CD4-positive, alpha-beta T cell treated with Interleukin-4 for 4 hours (primary cell): ENCODE results near the gene TNNT1.
A peak's percentile ranks its signal among the peaks of the same experiment; 100 is the strongest.
"Not testable (repeated sequence)": the region's sequence is repeated elsewhere in the genome, so short reads cannot be mapped to it uniquely, and the experiment has no call there.

ENCODE experiments used
- DNase-seq: peaks from one replicate; pipeline ENCODE4 v3.0.0-alpha.2; 2020

The TNNT1 gene

GRCh38 chr19:55166530-55167268, 17.7 kb upstream of the TNNT1 start, which contains the start of gene DNAAF3:
DNAAF3 (minus strand) TSS chr19:55166613; CDS start chr19:55166413, 200 bp downstream.
- peak; percentile 74 for DNase-seq

GRCh38 chr19:55165952-55166529, 17.0 kb upstream of the TNNT1 start:
- peak; percentile 27 for DNase-seq

GRCh38 chr19:55161571-55162322, 12.7 kb upstream of the TNNT1 start:
- no peak for DNase-seq

DNA sequence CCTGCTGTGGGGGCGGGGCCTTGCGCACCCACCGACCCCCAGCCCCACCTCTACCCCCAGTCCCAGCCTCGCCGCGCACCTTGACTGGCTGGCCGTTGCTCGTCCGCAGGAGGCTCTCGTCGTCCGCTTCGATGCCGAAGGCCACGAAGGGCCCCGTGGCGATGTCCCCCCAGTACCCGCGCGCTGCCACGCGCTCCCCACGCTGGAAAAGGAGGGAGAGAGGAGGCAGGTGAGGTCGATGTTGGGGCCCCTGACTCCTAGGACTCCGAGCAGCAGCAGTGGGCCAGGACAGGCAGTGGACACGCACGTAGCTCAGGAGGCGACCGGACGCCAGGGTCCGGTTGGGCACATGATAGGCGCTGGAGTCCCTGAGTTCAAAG, 12.0 kb upstream of the TNNT1 start:
- DNase-seq: no peak

DNA sequence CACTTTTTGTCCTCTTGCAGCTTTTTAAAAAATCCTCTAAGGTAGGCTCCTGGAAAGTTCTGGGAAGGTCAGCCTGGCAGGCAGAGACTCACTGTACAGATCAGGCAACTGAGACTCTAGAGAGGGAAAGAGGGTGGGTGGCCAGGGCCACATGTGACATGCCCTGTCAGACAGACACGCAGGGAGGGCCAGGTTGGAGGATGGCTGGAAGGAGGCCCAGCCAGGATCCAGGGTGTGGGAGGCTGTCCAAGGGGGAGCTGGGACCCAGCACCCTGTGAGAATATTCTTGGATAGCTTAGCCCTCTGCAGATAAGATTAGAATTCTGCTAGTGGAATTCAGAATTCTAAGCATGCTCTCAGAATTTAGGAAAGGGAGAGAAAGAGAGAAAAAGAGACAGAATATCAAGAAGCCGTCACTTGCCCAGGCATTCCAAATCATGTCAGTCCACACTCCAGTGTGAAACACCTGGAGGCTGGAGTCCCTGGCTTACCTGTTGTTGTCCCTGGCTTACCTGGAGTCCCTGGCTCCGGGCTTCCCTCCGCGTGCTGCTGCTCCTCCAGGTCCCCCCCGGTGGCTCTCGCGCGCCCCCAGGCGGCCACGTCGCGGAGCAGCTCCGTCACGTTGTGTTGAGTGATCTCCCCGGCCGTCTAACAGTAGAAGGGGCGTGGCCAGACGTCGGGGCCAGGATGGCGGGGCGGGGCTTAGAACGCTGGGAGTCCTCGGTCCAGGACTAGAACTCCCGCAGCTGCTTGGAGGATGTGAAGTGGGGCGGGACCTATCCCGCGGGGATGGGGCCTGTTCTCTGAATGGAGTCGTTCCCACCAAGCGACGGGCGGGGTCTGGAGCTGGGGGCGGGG, 11.4 kb upstream of the TNNT1 start:
- peak; percentile 78 for DNase-seq

DNA sequence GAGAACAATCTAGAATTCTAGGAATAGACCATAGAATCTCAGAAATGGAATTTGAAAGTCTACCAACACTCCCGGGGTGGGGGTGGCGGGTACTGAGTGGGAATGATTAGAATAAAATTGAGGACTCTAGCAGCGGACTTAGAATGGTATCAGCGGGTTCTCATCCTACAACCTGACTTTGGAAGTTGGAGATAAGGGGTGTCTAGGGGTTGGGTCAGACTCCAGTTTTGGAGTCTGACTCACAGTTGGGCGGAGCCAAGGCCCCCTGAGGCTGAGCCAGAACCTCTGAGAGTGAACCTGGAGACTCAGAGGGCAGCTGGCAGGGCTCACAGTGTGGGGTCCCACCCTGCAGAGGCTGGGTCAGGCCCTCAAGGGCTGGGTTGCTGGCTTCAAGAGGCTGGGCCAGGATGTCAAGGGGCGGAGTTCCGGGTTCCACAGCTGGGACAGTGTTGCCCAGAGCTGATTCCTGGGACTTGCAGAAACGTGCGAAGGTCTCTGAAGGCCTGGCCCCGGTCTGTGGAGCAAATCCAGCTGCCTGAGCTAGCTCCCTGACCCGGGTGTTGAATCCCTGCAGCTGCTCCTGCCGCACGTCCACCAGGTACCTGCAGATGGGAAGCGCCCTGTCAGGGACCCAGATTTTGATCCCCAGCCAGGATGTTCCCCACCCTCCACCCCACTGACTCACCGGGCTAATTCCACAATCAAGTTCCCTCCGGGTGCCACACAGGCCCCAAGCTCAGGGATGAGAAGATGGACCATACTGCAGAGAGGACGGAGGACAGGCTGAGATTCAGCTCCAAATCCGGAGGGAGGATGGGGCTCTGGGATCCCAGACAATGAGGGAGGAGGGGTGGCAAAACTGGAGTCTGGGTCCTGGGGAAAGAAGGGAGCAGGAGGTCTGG, 10.1 kb upstream of the TNNT1 start:
- DNase-seq: no peak

DNA sequence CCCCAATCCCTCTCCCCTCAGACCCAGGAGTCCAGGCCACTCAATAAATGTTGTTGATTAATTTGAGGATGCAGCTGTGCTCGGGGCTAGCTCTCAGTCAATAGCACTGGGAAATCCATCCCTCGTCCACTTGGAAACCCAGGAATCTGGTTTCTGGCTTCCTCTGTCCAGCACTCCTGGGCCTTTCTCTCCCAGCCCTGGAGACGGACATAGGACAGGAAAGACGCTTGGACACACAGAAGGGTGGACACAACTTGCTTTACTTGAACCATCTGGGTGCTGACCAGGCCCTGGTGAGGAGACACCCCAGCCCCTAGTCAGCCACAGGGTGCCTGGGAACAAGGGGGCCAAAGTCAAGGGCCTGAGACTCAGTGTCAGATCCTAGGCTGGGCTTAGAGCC, 9.4 kb upstream of the TNNT1 start:
- no peak for DNase-seq

GRCh38 chr19:55157064-55157908, 8.3 kb upstream of the TNNT1 start, which contains the start of gene TNNI3:
TNNI3 (minus strand) TSS chr19:55157732; CDS start chr19:55157589, 143 bp downstream.
- DNase-seq: no peak

GRCh38 chr19:55156202-55157063, 7.4 kb upstream of the TNNT1 start:
- no peak for DNase-seq

DNA sequence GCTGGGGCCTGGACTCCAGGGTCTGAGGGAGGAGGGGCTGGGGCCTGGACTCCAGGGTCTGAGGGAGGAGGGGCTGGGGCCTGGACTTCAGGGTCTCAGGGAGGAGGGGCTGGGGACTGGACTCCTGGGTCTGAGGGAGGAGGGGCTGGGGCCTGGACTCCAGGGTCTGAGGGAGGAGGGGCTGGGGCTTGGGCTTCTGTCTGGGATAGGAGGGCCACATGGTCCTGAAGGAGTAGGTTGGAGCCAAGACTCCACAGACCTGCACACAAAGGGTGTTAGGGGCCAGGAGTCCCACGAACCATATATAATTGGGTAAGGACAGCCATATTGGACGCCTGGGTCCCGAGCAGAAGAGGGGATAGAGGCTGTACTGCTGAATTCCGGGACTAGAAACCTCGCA, 6.8 kb upstream of the TNNT1 start:
- DNase-seq: not testable (repeated sequence)

- DNase-seq: no peak
Observed at GRCh38 chr19:55153652-55154264, 4.8 kb upstream of the TNNT1 start.

DNA sequence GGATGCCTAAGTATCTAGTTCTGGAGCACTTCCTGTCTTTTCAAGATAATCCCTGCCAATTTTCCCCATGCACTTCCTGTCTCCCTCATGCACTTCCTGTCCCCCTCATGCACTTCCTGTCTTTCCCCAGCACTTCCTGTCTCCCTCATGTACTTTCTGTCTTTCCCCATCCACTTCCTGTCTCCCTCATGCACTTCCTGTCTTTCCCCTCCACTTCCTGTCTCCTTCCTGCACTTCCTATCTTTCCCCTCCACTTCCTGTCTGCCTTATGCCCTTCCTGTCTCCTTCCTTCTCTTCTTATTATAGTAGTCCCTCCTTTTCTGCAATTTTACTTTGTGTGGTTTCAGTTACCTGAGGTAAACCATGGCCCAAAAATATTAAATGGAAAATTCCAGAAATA, 3.0 kb upstream of the TNNT1 start:
- no peak for DNase-seq

GRCh38 chr19:55147545-55148251, 1.3 kb downstream of the TNNT1 start:
- DNase-seq: no peak

GRCh38 chr19:55146705-55147273, 2.2 kb downstream of the TNNT1 start:
- no peak for DNase-seq

DNA sequence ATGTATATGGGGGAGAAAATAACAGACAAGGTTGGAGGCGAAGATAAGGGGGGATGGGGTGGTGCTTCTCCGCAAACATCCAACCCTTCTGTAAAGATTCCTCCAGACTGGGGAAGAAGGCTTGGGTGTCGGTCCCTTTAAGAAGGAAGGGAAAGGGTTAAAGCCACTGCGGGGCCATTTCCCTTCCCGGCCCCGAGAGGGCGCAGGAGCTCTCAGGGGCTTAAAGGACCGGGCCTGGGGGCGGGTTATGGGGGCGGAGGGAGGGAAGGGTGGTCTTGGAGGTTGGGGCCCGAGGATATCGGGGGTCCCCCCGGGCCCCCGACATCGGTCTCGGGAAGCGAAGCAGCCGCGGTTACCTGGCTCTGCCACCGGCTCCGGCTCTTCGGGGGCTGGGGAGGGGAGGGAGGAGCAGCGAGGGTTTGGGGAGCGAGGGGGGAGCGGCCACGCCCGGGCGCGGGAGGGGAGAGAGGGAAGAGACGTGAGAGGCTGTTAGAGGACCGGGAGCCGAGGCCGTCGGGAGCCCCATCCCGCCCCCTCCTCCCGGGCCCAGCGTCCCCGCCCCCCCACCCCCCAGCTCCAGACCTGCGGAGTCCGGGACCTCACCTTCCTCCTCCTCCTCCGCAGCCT, 2.8 kb downstream of the TNNT1 start:
- no peak for DNase-seq

DNA sequence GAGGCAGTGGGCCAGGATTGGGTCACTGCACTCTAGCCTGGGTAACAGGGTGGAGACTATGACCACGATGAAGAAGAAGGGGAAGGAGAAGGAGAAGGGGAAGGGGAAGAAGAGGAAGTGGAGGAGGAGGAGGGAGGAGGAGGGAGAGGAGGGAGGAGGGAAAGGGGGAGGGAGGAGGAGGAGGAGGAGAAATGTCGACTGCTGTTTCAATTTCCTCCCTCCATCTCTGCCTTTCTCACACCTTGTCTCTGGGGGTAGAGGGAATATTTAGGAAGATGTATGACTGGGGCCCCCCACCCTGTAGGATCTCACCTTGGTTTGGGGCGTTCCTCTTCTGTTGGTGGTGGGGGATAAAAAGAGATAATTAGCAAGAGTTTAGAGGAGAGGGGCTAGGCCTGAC, 3.8 kb downstream of the TNNT1 start:
- no peak for DNase-seq

DNA sequence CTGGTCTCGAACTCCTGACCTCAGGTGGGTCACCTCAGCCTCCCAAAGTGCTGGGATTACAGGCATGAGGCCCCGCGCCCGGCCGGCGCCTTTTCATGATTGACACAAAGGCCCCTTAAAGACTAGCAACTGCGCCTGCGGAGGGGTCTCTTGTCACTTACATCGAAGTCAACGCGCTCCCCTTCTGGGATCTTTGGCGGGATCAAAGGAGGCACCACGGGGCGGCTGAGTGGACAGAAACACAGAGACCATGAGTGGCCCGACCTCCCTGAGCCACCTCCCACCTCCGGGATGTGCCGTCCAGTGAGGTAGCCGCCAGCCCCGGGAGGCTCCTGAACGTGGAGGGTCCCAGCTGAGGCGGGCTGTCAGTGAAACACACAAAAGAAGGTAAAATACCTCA, 7.3 kb downstream of the TNNT1 start:
- DNase-seq: no peak

DNA sequence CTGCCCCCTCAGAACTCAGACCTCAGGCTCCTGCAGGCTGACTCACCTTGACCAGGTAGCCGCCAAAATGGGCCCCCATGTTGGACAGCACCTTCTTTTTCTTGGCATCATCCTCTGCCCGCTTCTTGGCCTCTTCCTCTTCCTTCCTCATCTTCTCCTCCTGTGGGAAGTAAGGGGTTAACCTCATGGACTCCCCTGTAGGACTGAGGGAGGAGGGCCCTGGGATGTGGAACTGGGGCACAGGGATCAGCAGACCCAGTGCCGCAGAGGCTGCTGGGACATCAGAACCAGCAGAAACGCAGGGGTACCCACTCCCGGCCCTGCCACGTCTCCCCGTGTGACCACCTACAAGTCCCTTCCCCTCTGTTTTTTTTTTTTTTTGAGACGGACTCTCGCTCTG, 11.1 kb downstream of the TNNT1 start:
- no peak for DNase-seq
